Activated gamma-delta T cell treated with Interleukin-2 at 50 U/mL for 16 hours (primary cell): ENCODE data around the gene MYH9.

Experiments
- DNase-seq: peaks from one replicate; pipeline ENCODE4 v3.0.0-alpha.2; 2020

The MYH9 gene

GRCh38 chr22:36385491-36386350 lies 2.0 kb downstream of the MYH9 start:
- peak; percentile 40 for DNase-seq

GRCh38 chr22:36384766-36385481 lies 2.8 kb downstream of the MYH9 start:
- DNase-seq, result peak; percentile 50

- peak; percentile 72 for DNase-seq
Observed at GRCh38 chr22:36383110-36383581, 4.6 kb downstream of the MYH9 start.

- no peak for DNase-seq
Observed at GRCh38 chr22:36381513-36382128, 6.1 kb downstream of the MYH9 start.

GRCh38 chr22:36379593-36380361 lies 8.0 kb downstream of the MYH9 start:
- peak; percentile 70 for DNase-seq

- DNase-seq, result no peak
Observed at GRCh38 chr22:36378869-36379217, 8.9 kb downstream of the MYH9 start.

- no peak for DNase-seq
Observed at GRCh38 chr22:36378080-36378868, 9.5 kb downstream of the MYH9 start.

- DNase-seq, result peak; percentile 49
Observed at GRCh38 chr22:36377022-36377631, 10.6 kb downstream of the MYH9 start.

- no peak for DNase-seq
Observed at GRCh38 chr22:36376265-36376664, 11.5 kb downstream of the MYH9 start.

- no peak for DNase-seq
Observed at GRCh38 chr22:36375071-36375980, 12.4 kb downstream of the MYH9 start.

- DNase-seq, result peak; percentile 66
Observed at GRCh38 chr22:36374603-36375024, 13.2 kb downstream of the MYH9 start.

- DNase-seq, result no peak
Observed at GRCh38 chr22:36373258-36373579, 14.5 kb downstream of the MYH9 start.

GRCh38 chr22:36371920-36372319 lies 15.8 kb downstream of the MYH9 start:
- no peak for DNase-seq

- DNase-seq, result no peak
Observed at GRCh38 chr22:36369922-36370791, 17.6 kb downstream of the MYH9 start.

- peak; percentile 44 for DNase-seq
Observed at GRCh38 chr22:36369004-36369921, 18.5 kb downstream of the MYH9 start.

GRCh38 chr22:36368359-36368983 lies 19.3 kb downstream of the MYH9 start:
- DNase-seq, result no peak

- DNase-seq, result no peak
Observed at GRCh38 chr22:36367479-36367878, 20.3 kb downstream of the MYH9 start.

- no peak for DNase-seq
Observed at GRCh38 chr22:36367066-36367465, 20.7 kb downstream of the MYH9 start.
